SH-SY5Y (cell line): ENCODE data around the gene RPP21.

Source experiments
- GATA2 ChIP-seq: IDR thresholded peaks from 2 replicates; pipeline ENCODE4 v1.6.1; 2011; ENCODE audit warnings: mild to moderate bottlenecking, low read depth, low read length
- GATA3 ChIP-seq: IDR thresholded peaks from 2 replicates; pipeline ENCODE4 v1.6.1; 2011; ENCODE audit warnings: low read depth, mild to moderate bottlenecking, low read length, moderate library complexity

Gene RPP21

GRCh38 chr6:30349421-30350177, 4.6 kb downstream of the RPP21 start:
- TF ChIP-seq GATA2: no peak
- no peak for TF ChIP-seq GATA3

- no peak for TF ChIP-seq GATA3
- no peak for TF ChIP-seq GATA2
Observed at GRCh38 chr6:30350524-30350923, 5.6 kb downstream of the RPP21 start.

- TF ChIP-seq GATA2 (no peak), GATA3 (no peak)
Observed at GRCh38 chr6:30352550-30352949, 7.6 kb downstream of the RPP21 start.

GRCh38 chr6:30355281-30355680, 10.3 kb downstream of the RPP21 start:
- TF ChIP-seq GATA2 (no peak), GATA3 (no peak)

- TF ChIP-seq GATA2: no peak
Observed at GRCh38 chr6:30356536-30356935, 11.6 kb downstream of the RPP21 start.

GRCh38 chr6:30357678-30358540, 13.0 kb downstream of the RPP21 start:
- TF ChIP-seq GATA3 (no peak), GATA2 (no peak)

- TF ChIP-seq GATA2 (no peak), GATA3 (no peak)
Observed at GRCh38 chr6:30359276-30359675, 14.3 kb downstream of the RPP21 start.

GRCh38 chr6:30360139-30360538, 15.2 kb downstream of the RPP21 start:
- no peak for TF ChIP-seq GATA2
- no peak for TF ChIP-seq GATA3

GRCh38 chr6:30361661-30362060, 16.7 kb downstream of the RPP21 start:
- TF ChIP-seq GATA2 (no peak), GATA3 (no peak)

- TF ChIP-seq GATA3 (no peak), GATA2 (no peak)
Observed at GRCh38 chr6:30363459-30363858, 18.5 kb downstream of the RPP21 start.

- TF ChIP-seq GATA3 (no peak), GATA2 (no peak)
Observed at GRCh38 chr6:30364591-30364990, 19.6 kb downstream of the RPP21 start.

- TF ChIP-seq GATA2: no peak
- TF ChIP-seq GATA3: no peak
Observed at GRCh38 chr6:30378290-30378937, 33.5 kb downstream of the RPP21 start.

GRCh38 chr6:30380464-30380863, 35.5 kb downstream of the RPP21 start:
- no peak for TF ChIP-seq GATA2
- TF ChIP-seq GATA3: no peak

GRCh38 chr6:30386166-30386565, 41.2 kb downstream of the RPP21 start:
- no peak for TF ChIP-seq GATA2
- no peak for TF ChIP-seq GATA3
